Liver (tissue), 9 donors: ENCODE data around the gene CEP128. TPM values are rescaled to one million over a fixed set of nuclear protein-coding genes. Genes with fewer than 3 reads are reported as not detected.

Experiments used
- DNase-seq: peaks from one replicate; pipeline ENCODE4 v3.0.0-alpha.2; 2017; ENCODE audit warnings: low spot score
- H3K27ac ChIP-seq, 2 donors: one replicate each; pipeline ENCODE4 v1.7.0; 2013; ENCODE audit warnings: inconsistent platforms in 2 of 2, low read length in 2 of 2, control low read depth in 1 of 2, low read depth in 1 of 2, mild to moderate bottlenecking in 1 of 2
- H3K27me3 ChIP-seq, 4 donors: one replicate each; pipeline versions ENCODE4 v1.6.1 to v1.7.0; 2013; ENCODE audit warnings: low read length in 3 of 4, inconsistent platforms in 1 of 4, mild to moderate bottlenecking in 1 of 4, moderate library complexity in 1 of 4; ENCODE audit not compliant: control insufficient read depth in 4 of 4, insufficient read depth in 4 of 4
- H3K36me3 ChIP-seq, 4 donors: one replicate each; pipeline versions ENCODE4 v1.6.1 to v1.7.0; 2013; ENCODE audit warnings: low read length in 3 of 4, mild to moderate bottlenecking in 3 of 4, low read depth in 1 of 4, moderate library complexity in 1 of 4; ENCODE audit not compliant: control insufficient read depth in 4 of 4, insufficient read depth in 3 of 4
- H3K4me1 ChIP-seq, 4 donors: one replicate each; pipeline versions ENCODE4 v1.6.1 to v1.7.0; 2013; ENCODE audit warnings: low read length in 3 of 4, mild to moderate bottlenecking in 3 of 4, moderate library complexity in 1 of 4; ENCODE audit not compliant: control insufficient read depth in 4 of 4, insufficient read depth in 4 of 4
- H3K4me3 ChIP-seq, 3 donors: one replicate each; pipeline versions ENCODE4 v1.6.1 to v1.7.0; 2013; ENCODE audit warnings: low read length in 3 of 3, control low read depth in 1 of 3, low read depth in 1 of 3, mild to moderate bottlenecking in 1 of 3
- H3K9ac ChIP-seq, 2 donors: one replicate each; pipeline ENCODE4 v1.7.0; 2013; ENCODE audit warnings: low read length in 2 of 2, mild to moderate bottlenecking in 2 of 2, moderate library complexity in 2 of 2, control low read depth in 1 of 2, low read depth in 1 of 2
- H3K9me3 ChIP-seq, 4 donors: one replicate each; pipeline versions ENCODE4 v1.6.1 to v1.7.0; 2013; ENCODE audit warnings: low read length in 3 of 4; ENCODE audit not compliant: control insufficient read depth in 4 of 4
- ATF3 ChIP-seq: IDR thresholded peaks from 2 replicates; pipeline ENCODE4 v1.6.1; 2016; ENCODE audit warnings: antibody characterized with exemption
- CTCF ChIP-seq: fragments of 150-350 bp; IDR thresholded peaks from 2 replicates; pipeline ENCODE4 v1.5.1; 2017; ENCODE audit warnings: improper control_type of control experiment, low read depth, low read length; ENCODE audit not compliant: missing input control
- EGR1 ChIP-seq, 2 donors: IDR thresholded peaks; 2 replicates each; pipeline ENCODE4 v1.6.1; 2016 to 2018; ENCODE audit warnings: antibody characterized with exemption in 2 of 2, low read depth in 2 of 2
- FOXA1 ChIP-seq: IDR thresholded peaks from 2 replicates; pipeline ENCODE4 v1.6.1; 2016; ENCODE audit warnings: antibody characterized with exemption
- FOXA2 ChIP-seq: IDR thresholded peaks from 2 replicates; pipeline ENCODE4 v1.6.1; 2016; ENCODE audit warnings: antibody characterized with exemption
- GABPA ChIP-seq, 2 donors: IDR thresholded peaks in 1 of 2; conservative IDR thresholded peaks in 1 of 2; 2 replicates each; pipeline ENCODE4 v1.6.1; 2016; ENCODE audit warnings: antibody characterized with exemption in 2 of 2, mild to moderate bottlenecking in 1 of 2, moderate library complexity in 1 of 2
- HNF4A ChIP-seq, 2 donors: conservative IDR thresholded peaks; 2 replicates each; pipeline ENCODE4 v1.6.1; 2016; ENCODE audit warnings: antibody characterized with exemption in 2 of 2, mild to moderate bottlenecking in 2 of 2
- HNF4G ChIP-seq: IDR thresholded peaks from 2 replicates; pipeline ENCODE4 v1.6.1; 2016; ENCODE audit warnings: antibody characterized with exemption
- JUND ChIP-seq, 2 donors: IDR thresholded peaks; 2 replicates each; pipeline ENCODE4 v1.6.1; 2016; ENCODE audit warnings: antibody characterized with exemption in 2 of 2
- MAX ChIP-seq: IDR thresholded peaks from 2 replicates; pipeline ENCODE4 v1.6.1; 2016; ENCODE audit warnings: antibody characterized with exemption
- NR2F2 ChIP-seq: IDR thresholded peaks from 2 replicates; pipeline ENCODE4 v1.6.1; 2016; ENCODE audit warnings: antibody characterized with exemption
- RAD21 ChIP-seq, 2 donors: IDR thresholded peaks; 2 replicates each; pipeline ENCODE4 v1.6.1; 2016; ENCODE audit warnings: antibody characterized with exemption in 2 of 2, mild to moderate bottlenecking in 2 of 2
- REST ChIP-seq: IDR thresholded peaks from 2 replicates; pipeline ENCODE4 v1.6.1; 2016; ENCODE audit warnings: antibody characterized with exemption, mild to moderate bottlenecking
- RXRA ChIP-seq, 2 donors: IDR thresholded peaks; 2 replicates each; pipeline ENCODE4 v1.6.1; 2017 to 2018; ENCODE audit warnings: antibody characterized with exemption in 2 of 2, mild to moderate bottlenecking in 1 of 2
- SP1 ChIP-seq: IDR thresholded peaks from 2 replicates; pipeline ENCODE4 v1.6.1; 2018; ENCODE audit warnings: antibody characterized with exemption, mild to moderate bottlenecking
- TAF1 ChIP-seq: conservative IDR thresholded peaks from 2 replicates; pipeline ENCODE4 v1.6.1; 2016; ENCODE audit warnings: antibody characterized with exemption, mild to moderate bottlenecking
- YY1 ChIP-seq: IDR thresholded peaks from 2 replicates; pipeline ENCODE4 v1.6.1; 2016; ENCODE audit warnings: antibody characterized with exemption, mild to moderate bottlenecking
- ZBTB33 ChIP-seq: IDR thresholded peaks from 2 replicates; pipeline ENCODE4 v1.6.1; 2016; ENCODE audit warnings: antibody characterized with exemption
- WGBS: extraction: QIAGEN DNeasy Blood & Tissue Kit; methylation state at CpG from one replicate; pipeline ENCODE4 v1.1.7; 2013; 5-methylcytosine and 5-hydroxymethylcytosine counted together
- polyA plus RNA-seq, 2 donors: library from polyadenylated mRNA; stranded (reverse) in 1 of 2; unstranded in 1 of 2; fragments of 200-250 nt in 1 of 2; fragments of >200 nt in 1 of 2; fragmentation: Nextera tagmentation in 1 of 2; extraction: Ambion mirVana in 1 of 2; gene quantifications; one replicate each; pipeline versions ENCODE4 v1.2.1 to v1.2.3, GENCODE V29; 2013 to 2015
- total RNA-seq, 2 donors: library from RNA; depleted of rRNA; stranded (reverse); fragments of >200 nt; gene quantifications; one replicate each; pipeline ENCODE4 v1.2.3, GENCODE V29; 2014
- donor health status: healthy.
- donor health status: healthy.
- donor health status: healthy.
- donor health status: healthy.
- donor health status: healthy.

Gene CEP128
- total and polyA plus RNA-seq, 4 donors: 0.27 to 3.8 (median 1.4) TPM

- DNase-seq: no peak
- H3K4me1 ChIP-seq: no peaks in the 10 kb centered on the region
- no peak overlapping the region for H3K4me3 ChIP-seq
- no peak overlapping the region for H3K9ac ChIP-seq
- 91% methylated on average over 3 of the region's 3 CpGs for WGBS
- TF ChIP-seq NR2F2: no peak
- TF ChIP-seq RXRA (IDR thresholded peaks at IDR 0.05): no peak
- no peak for TF ChIP-seq SP1
- no peak for TF ChIP-seq GABPA (IDR thresholded peaks at IDR 0.05 in 1 of 2, conservative IDR thresholded peaks at IDR 0.05 in 1 of 2)
- H3K27me3 ChIP-seq: no peaks in the 10 kb centered on the region
- peaks cover 1 to 6% (median 2%) of the 10 kb centered on the region in 4 donors for H3K9me3 ChIP-seq
- H3K36me3 ChIP-seq: no peaks in the 10 kb centered on the region
- no peak overlapping the region for H3K27ac ChIP-seq
Measured at GRCh38 chr14:80862983-80863382, 78.6 kb downstream of the CEP128 start.

- Histone ChIP-seq H3K4me1 (no peaks in the 10 kb centered on the region), H3K9me3 (peaks cover 0 to 3% (median under 1%) of the 10 kb centered on the region in 4 donors), H3K27ac (no peak overlapping the region), H3K36me3 (no peaks in the 10 kb centered on the region), H3K27me3 (no peaks in the 10 kb centered on the region), H3K4me3 (no peak overlapping the region), H3K9ac (no peak overlapping the region)
- DNase-seq: no peak
- 96% methylated on average over 5 of the region's 5 CpGs for WGBS
- TF ChIP-seq CTCF (no peak), SP1 (no peak), HNF4A (conservative IDR thresholded peaks at IDR 0.05) (no peak), RAD21 (IDR thresholded peaks at IDR 0.05) (no peak), NR2F2 (no peak), RXRA (IDR thresholded peaks at IDR 0.05) (no peak), TAF1 (no peak), FOXA2 (no peak), MAX (no peak), JUND (IDR thresholded peaks at IDR 0.05) (no peak), FOXA1 (no peak), GABPA (IDR thresholded peaks at IDR 0.05 in 1 of 2, conservative IDR thresholded peaks at IDR 0.05 in 1 of 2) (no peak), REST (no peak), HNF4G (no peak), ZBTB33 (no peak), ATF3 (no peak), EGR1 (IDR thresholded peaks at IDR 0.05; ENCODE audit: low read depth in 2 of 2) (no peak), YY1 (no peak)
Measured at GRCh38 chr14:80862541-80862940, 79.0 kb downstream of the CEP128 start.
